AG09319 (cell line): Measurements from ENCODE around the gene TEDC1.

ENCODE experiments used
- DNase-seq: peaks from one replicate; pipeline ENCODE4 v3.0.0-alpha.2; 2010; ENCODE audit warnings: low read depth; ENCODE audit errors: extremely low read depth
- TF ChIP-seq, protein P1 (sequence below): IDR thresholded peaks from 2 replicates; pipeline ENCODE4 v1.5.1; 2011; ENCODE audit warnings: low read depth, mild to moderate bottlenecking, inconsistent platforms, low read length, moderate library complexity

TEDC1 gene

DNA sequence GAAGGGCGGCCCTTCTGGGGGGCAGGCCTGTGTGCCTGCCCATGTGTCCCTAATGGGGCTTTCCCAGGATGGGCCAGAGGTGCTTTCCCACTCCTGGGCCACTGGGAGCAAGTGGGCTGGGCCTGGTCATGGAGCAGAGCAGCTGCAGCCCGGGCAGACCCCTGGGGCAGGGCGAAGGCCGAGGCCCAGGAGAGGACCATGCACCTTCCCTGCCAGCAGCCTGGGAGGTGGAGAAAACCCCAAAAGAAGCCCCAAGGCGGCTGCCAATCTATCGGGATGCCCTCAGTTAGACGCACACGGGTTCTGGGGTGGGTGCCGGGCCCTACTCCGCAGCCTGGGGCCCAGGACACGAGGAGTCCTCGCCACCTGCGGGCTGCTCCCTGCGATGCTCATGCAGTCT lies 32.5 kb upstream of the TEDC1 start:
- no peak for DNase-seq
- TF ChIP-seq, protein P1, sequence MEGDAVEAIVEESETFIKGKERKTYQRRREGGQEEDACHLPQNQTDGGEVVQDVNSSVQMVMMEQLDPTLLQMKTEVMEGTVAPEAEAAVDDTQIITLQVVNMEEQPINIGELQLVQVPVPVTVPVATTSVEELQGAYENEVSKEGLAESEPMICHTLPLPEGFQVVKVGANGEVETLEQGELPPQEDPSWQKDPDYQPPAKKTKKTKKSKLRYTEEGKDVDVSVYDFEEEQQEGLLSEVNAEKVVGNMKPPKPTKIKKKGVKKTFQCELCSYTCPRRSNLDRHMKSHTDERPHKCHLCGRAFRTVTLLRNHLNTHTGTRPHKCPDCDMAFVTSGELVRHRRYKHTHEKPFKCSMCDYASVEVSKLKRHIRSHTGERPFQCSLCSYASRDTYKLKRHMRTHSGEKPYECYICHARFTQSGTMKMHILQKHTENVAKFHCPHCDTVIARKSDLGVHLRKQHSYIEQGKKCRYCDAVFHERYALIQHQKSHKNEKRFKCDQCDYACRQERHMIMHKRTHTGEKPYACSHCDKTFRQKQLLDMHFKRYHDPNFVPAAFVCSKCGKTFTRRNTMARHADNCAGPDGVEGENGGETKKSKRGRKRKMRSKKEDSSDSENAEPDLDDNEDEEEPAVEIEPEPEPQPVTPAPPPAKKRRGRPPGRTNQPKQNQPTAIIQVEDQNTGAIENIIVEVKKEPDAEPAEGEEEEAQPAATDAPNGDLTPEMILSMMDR: no peak

DNA sequence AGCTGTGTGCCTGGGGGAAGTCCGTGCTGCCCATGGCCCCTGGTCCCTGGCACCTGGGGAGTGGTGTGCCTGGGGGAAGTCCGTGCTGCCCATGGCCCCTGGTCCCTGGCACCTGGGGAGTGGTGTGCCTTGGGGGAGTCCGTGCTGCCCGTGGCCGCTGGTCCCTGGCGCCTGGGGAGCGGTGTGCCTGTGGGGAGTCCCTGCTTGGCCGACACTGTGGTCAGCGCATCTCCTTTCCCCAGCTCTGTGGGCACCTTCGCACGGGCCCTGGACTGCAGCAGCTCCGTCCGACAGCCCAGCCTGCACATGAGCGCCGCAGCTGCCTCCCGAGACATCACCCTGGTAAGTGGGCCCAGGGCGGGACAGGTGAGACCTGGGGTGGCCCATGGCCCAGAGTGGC lies 30.9 kb upstream of the TEDC1 start:
- TF ChIP-seq, protein P1: no peak

DNA sequence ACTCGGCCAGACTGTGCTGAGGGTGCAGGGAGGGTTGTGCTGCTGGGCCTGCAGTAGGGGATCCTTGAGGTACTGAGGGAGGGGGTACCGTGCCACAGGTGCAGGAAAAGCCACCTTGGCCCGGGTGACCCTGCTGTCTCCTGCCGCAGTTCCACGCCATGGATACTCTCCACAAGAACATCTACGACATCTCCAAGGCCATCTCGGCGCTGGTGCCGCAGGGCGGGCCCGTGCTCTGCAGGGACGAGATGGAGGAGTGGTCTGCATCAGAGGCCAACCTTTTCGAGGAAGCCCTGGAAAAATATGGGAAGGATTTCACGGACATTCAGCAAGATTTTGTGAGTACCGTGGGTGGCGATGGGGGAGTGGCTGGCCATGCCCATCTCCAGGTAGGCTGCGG lies 30.4 kb upstream of the TEDC1 start:
- TF ChIP-seq, protein P1: no peak
- no peak for DNase-seq

More for the DNA sequence above, 30.9 kb upstream of the TEDC1 start:
- no peak for DNase-seq

DNA sequence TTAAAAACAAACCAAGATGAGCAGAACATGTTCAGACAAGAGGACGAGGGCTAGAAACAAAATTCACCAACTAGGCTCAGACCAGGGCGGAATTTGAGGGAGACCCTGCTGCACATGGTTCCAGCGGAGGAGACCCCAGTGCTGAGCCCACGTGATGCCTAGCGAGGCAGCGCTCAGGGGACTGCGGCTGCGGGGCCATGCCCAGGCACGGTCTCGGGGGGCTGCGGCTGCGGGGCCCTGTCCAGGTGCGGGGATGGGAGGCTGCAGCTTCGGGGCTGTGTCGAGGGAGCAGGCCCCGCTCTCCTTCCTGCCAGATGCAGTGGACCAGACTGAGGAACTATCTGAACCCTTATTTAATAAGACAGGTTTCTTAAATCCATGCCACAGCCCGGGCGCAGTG lies 29.1 kb upstream of the TEDC1 start:
- TF ChIP-seq, protein P1: no peak
- no peak for DNase-seq

DNA sequence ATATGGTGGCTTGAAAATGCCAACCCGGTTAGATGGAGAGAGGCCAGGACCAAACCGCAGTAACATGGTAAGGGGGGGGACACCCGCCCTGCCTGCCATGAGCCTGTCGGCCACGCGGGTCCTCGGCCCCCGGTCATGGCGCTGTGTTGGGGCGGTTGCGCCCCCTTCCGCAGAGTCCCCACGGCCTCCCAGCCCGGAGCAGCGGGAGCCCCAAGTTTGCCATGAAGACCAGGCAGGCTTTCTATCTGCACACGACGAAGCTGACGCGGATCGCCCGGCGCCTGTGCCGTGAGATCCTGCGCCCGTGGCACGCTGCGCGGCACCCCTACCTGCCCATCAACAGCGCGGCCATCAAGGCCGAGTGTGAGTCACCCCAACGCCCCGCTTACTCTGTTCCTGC lies 26.5 kb upstream of the TEDC1 start:
- TF ChIP-seq, protein P1: no peak
- DNase-seq: no peak

DNA sequence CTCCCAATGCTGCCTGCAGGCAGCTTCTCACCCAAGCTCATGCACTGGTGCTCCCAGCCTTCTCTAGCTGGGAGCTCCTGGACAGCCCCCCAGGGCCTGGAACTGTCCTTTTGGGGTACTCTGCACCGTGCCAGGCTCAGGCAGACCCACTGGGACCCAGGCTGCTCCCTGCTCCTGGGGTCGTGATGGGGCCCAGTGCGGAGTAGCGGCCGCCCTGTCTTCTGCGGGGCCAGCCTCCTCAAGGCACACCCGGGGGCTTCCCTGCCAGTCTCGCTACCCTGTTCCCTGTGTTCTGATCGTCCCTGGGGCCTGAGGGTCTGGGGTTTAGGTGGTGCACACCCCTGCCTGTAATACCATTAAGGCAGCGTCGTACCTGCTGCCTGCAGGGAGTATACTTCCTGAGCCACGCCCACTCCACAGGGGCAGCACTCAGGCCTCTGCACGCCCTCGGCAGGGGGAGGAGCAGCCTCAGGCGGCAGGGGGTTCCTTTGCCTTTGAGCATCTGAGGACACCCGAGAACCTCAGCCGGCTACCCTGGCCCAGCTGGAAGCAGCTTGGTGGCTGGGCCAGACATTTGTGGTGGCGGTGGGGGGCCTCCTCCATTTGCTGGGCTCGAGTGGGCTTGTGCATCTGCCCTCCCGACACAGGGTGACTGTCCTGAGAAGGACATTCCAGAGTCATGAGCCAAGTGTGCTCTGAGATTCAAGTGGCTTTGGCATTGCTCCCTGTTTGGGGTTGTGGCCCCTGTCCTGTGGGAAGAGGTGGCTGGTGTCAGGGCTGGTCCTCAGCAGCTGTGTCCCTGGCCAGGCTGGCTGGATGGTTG lies 25.6 kb upstream of the TEDC1 start:
- DNase-seq: no peak
- TF ChIP-seq, protein P1: no peak

DNA sequence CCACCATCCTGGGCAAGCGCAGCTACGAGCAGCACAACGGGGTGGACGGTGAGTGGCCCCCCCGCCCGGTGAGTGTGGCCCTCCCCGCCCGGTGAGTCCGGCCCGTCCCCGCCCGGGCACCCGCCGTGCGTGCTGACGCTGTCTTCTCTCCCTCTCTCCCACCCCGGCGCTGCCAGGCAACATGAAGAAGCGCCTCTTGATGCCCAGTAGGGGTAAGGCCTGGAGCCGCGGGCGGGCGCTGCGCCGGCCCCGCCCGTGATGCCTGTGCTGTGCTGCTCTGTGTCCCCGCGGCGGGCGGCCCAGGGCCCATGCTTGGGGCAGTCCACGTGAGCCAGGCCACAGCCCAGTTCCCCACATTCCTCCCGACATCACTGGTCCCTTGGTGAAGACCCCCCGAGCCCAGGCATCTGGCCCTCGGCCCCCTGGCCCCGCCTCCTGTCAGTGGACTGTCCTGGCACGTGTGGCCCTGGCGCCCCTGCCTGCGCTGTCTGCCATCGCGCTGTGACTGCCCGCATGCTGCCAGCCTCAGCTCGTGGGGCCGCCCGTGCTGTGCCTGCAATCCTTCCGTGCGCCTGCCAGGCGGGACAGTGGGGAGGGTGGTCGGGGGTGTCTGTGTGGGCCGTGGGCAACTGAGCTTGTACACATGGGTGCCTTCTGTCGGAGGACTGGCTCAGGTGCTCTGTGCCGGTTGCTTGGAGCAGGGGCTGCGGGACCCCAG lies 24.4 kb upstream of the TEDC1 start:
- TF ChIP-seq, protein P1: no peak
- no peak for DNase-seq
